Natural killer cell (primary cell): Measurements from ENCODE around the gene PIGL. TPM values are rescaled to one million over a fixed set of nuclear protein-coding genes. Genes with fewer than 3 reads are reported as not detected.

Experiments
- ATAC-seq, 3 donors: fragments of 150-1000 bp in 2 of 3; fragments of 200-7000 bp in 1 of 3; cut with Tn5 transposase; 1 replicate in 1 of 3; 2 replicates in 2 of 3; pipeline ENCODE4 v1.10.0; 2021; ENCODE audit warnings: mild to moderate bottlenecking in 2 of 3, moderate library complexity in 2 of 3
- DNase-seq, 2 donors: peaks; one replicate each; pipeline versions ENCODE4 v3.0.0 to v3.0.0-alpha.2; 2013 to 2021; ENCODE audit warnings: mixed read lengths in 1 of 2
- H3K27ac ChIP-seq: one replicate; pipeline ENCODE4 v1.5.1; 2013; ENCODE audit warnings: mild to moderate bottlenecking, low read length
- H3K27me3 ChIP-seq: one replicate; pipeline ENCODE4 v1.6.1; 2013; ENCODE audit warnings: low read length; ENCODE audit not compliant: control insufficient read depth, insufficient read depth
- H3K36me3 ChIP-seq: one replicate; pipeline ENCODE4 v1.6.1; 2013; ENCODE audit warnings: low read length; ENCODE audit not compliant: control insufficient read depth, insufficient read depth
- H3K4me1 ChIP-seq: one replicate; pipeline ENCODE4 v1.6.1; 2013; ENCODE audit warnings: low read length; ENCODE audit not compliant: control insufficient read depth, insufficient read depth
- H3K4me3 ChIP-seq: one replicate; pipeline ENCODE4 v1.5.1; 2013; ENCODE audit warnings: low read length
- H3K9me3 ChIP-seq: one replicate; pipeline ENCODE4 v1.6.1; 2013; ENCODE audit warnings: low read length; ENCODE audit not compliant: control insufficient read depth, insufficient read depth
- H3K27ac Mint-ChIP-seq, 2 donors: one replicate each; pipeline ENCODE4 v1.8.0; 2022; ENCODE audit warnings: mild to moderate bottlenecking in 2 of 2, mixed read lengths in 2 of 2, moderate library complexity in 1 of 2
- H3K27me3 Mint-ChIP-seq, 2 donors: one replicate each; pipeline ENCODE4 v1.8.0; 2022; ENCODE audit warnings: low read depth in 2 of 2, mixed read lengths in 2 of 2
- H3K36me3 Mint-ChIP-seq: one replicate; pipeline ENCODE4 v1.8.0; 2022; ENCODE audit warnings: mixed read lengths
- H3K4me1 Mint-ChIP-seq, 2 donors: one replicate each; pipeline ENCODE4 v1.8.0; 2022; ENCODE audit warnings: mixed read lengths in 2 of 2
- H3K4me3 Mint-ChIP-seq: one replicate; pipeline ENCODE4 v1.8.0; 2022; ENCODE audit warnings: mild to moderate bottlenecking, moderate library complexity, mixed read lengths
- H3K9me3 Mint-ChIP-seq, 2 donors: one replicate each; pipeline ENCODE4 v1.8.0; 2022; ENCODE audit warnings: mixed read lengths in 2 of 2
- CTCF ChIP-seq: fragments of 200-600 bp; IDR thresholded peaks from one replicate; pipeline ENCODE4 v1.8.0; 2022; ENCODE audit warnings: antibody characterized with exemption
- WGBS: methylation state at CpG from one replicate; pipeline ENCODE4 v1.1.7; 2013; ENCODE audit warnings: missing lambda C conversion rate; ENCODE audit not compliant: insufficient coverage; 5-methylcytosine and 5-hydroxymethylcytosine counted together
- intact Hi-C: fragments of 100-400 bp; cut with micrococcal nuclease; formaldehyde crosslinking; loops from one replicate; pipeline ENCODE4 v1.14.2; 2022
- total RNA-seq, 4 donors: library from RNA; stranded (reverse); fragments of 120-200 nt in 1 of 4; gene quantifications; one replicate each; pipeline versions ENCODE4 v1.2.3 to v1.2.4, GENCODE V29; 2013 to 2022

The PIGL gene
- total RNA-seq, 3 donors from 2014 or later (not counting 1 experiment from before 2014, with no cell fraction given): 44.2 to 68.3 (median 47.9) TPM

GRCh38 chr17:16374146-16374938, 157.3 kb downstream of the PIGL start:
- 90% methylated on average over 11 of the region's 16 CpGs for WGBS
- Mint-ChIP-seq H3K27ac (no peak overlapping the region), H3K4me3 (no peak overlapping the region), H3K36me3 (no peaks in the 10 kb centered on the region), H3K27me3 (no peaks in the 10 kb centered on the region), H3K4me1 (no peaks in the 10 kb centered on the region), H3K9me3 (no peaks in the 10 kb centered on the region)
- Histone ChIP-seq H3K27me3 (no peaks in the 10 kb centered on the region), H3K36me3 (no peaks in the 10 kb centered on the region), H3K4me3 (no peak overlapping the region), H3K9me3 (no peaks in the 10 kb centered on the region), H3K27ac (no peak overlapping the region), H3K4me1 (no peaks in the 10 kb centered on the region)
- no peak for TF ChIP-seq CTCF
- no peak for ATAC-seq
- intact Hi-C loops: no loop called here
- DNase-seq: no peak

Other genes starting within 250 kb of the PIGL start
- gene ZSWIM7, start 217.5 kb upstream of the PIGL start, total RNA-seq: 10 to 100 TPM; 14.6 to 19.0 (median 16.3) TPM
- gene TTC19, start 217.4 kb upstream of the PIGL start, total RNA-seq: 10 to 100 TPM; 40.1 to 42.3 (median 40.2) TPM
- 100 to 1,000 TPM; 195 to 238 (median 238) TPM for gene NCOR1, start 1.7 kb upstream of the PIGL start, total RNA-seq
- 10 to 100 TPM; 11.3 to 20.0 (median 15.1) TPM for gene CENPV, start 136.3 kb downstream of the PIGL start, total RNA-seq
- 1,000 to 10,000 TPM; 1,492 to 1,665 (median 1,530) TPM for gene UBB, start 163.9 kb downstream of the PIGL start, total RNA-seq
- 100 to 1,000 TPM; 138 to 163 (median 147) TPM for gene TRPV2, start 198.4 kb downstream of the PIGL start, total RNA-seq